Mesothelial cell of epicardium (in vitro differentiated cells): ENCODE measurements around the gene ELL3. TPM values are rescaled to one million over a fixed set of nuclear protein-coding genes. Genes with fewer than 3 reads are reported as not detected.

Experiments
- DNase-seq, 2 experiments: peaks; one replicate each; pipeline ENCODE4 v3.0.0; 2021; ENCODE audit warnings: low spot score in 2 of 2; ENCODE audit not compliant: unreplicated experiment in 2 of 2
- H3K27ac Mint-ChIP-seq: 2 replicates; pipeline ENCODE4 v1.8.0; 2021; ENCODE audit warnings: mixed read lengths
- H3K27me3 Mint-ChIP-seq: 2 replicates; pipeline ENCODE4 v1.8.0; 2021; ENCODE audit warnings: low read depth, mixed read lengths
- H3K36me3 Mint-ChIP-seq: 2 replicates; pipeline ENCODE4 v1.8.0; 2021; ENCODE audit warnings: mixed read lengths
- H3K4me1 Mint-ChIP-seq: 2 replicates; pipeline ENCODE4 v1.8.0; 2021; ENCODE audit warnings: mixed read lengths
- H3K4me3 Mint-ChIP-seq: 2 replicates; pipeline ENCODE4 v1.8.0; 2021; ENCODE audit warnings: mild to moderate bottlenecking, moderate library complexity, mixed read lengths
- H3K9me3 Mint-ChIP-seq: 2 replicates; pipeline ENCODE4 v1.8.0; 2021; ENCODE audit warnings: mixed read lengths
- CTCF ChIP-seq: fragments of 200-600 bp; sonication (generic); IDR thresholded peaks from one replicate; pipeline ENCODE4 v1.5.0; 2021; ENCODE audit warnings: antibody characterized with exemption; ENCODE audit not compliant: unreplicated experiment
- microRNA-seq: library from miRNA; unstranded; fragments of <30 nt; microRNA quantifications from one replicate; pipeline ENCODE4 v1.2.0, GENCODE V29; 2021; ENCODE audit warnings: inconsistent platforms, mixed read lengths
- total RNA-seq: library from RNA; stranded (reverse); gene quantifications from 3 replicates; pipeline ENCODE4 v1.2.1, GENCODE V29; 2021

Gene ELL3
- total RNA-seq, 1 donor from 2014 or later, result 0.69 TPM

DNA sequence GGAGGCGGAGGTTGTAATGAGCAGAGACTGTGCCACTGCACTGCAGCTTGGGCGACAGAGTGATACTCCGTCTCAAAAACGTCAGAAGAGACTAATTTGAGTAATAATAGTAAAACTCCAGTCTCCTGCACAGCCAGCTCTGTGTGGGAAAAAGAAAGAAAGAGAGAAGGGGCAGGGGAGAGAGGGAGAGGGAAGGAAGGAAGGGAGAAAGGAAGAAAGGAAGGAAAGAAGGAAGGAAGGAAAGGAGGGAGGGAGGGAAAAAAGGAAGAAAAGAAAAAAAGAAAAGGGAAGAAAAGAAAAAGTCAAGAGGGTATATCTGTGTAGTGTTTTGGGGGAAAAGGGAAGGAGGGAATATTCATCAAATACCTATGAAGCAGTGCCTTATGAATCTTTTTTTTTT is 53.6 kb downstream of the ELL3 start:
- TF ChIP-seq CTCF, result no peak
- H3K27me3 Mint-ChIP-seq, result peaks cover 9% of the 10 kb centered on the region
- H3K27ac Mint-ChIP-seq, result no peak overlapping the region
- H3K9me3 Mint-ChIP-seq, result no peaks in the 10 kb centered on the region
- DNase-seq, result no peak
- no peak overlapping the region for H3K4me3 Mint-ChIP-seq
- no peaks in the 10 kb centered on the region for H3K4me1 Mint-ChIP-seq
- no peaks in the 10 kb centered on the region for H3K36me3 Mint-ChIP-seq

Small RNA genes within 50 kb of the gene (microRNA-seq; reads per million reads assigned to microRNA genes)
- gene MIR1282, result 2.6 reads per million

Other genes with a start within 250 kb of the ELL3 start
- gene PPIP5K1, start 186.8 kb downstream of the ELL3 start, total RNA-seq, result 53.2 to 61.5 TPM (median 56.0 TPM) in 3 replicates
- gene CKMT1B, start 182.9 kb downstream of the ELL3 start, total RNA-seq, result 0.20 to 0.44 TPM in 2 of 3 replicates, not detected in the other
- gene STRC, start 158.2 kb downstream of the ELL3 start, total RNA-seq, result 2.1 to 2.9 TPM (median 2.7 TPM) in 3 replicates
- 6.6 to 11.2 TPM (median 7.8 TPM) in 3 replicates for gene CATSPER2, start 128.1 kb downstream of the ELL3 start, total RNA-seq
- 0.29 to 0.42 TPM in 2 of 3 replicates, not detected in the other for gene CKMT1A, start 83.1 kb downstream of the ELL3 start, total RNA-seq
- gene PDIA3, start 30.5 kb downstream of the ELL3 start, total RNA-seq, result 448 to 452 TPM (median 448 TPM) in 3 replicates
- 539 to 557 TPM (median 540 TPM) in 3 replicates for gene SERF2, start 15.4 kb upstream of the ELL3 start, total RNA-seq
- 0.09 to 0.20 TPM (median 0.18 TPM) in 3 replicates for gene SERINC4, start 23.3 kb upstream of the ELL3 start, total RNA-seq
- gene HYPK, start 23.6 kb upstream of the ELL3 start, total RNA-seq, result 15.6 to 21.3 TPM (median 18.6 TPM) in 3 replicates
- gene MFAP1, start 47.7 kb upstream of the ELL3 start, total RNA-seq, result 27.7 to 31.2 TPM (median 30.9 TPM) in 3 replicates
- gene WDR76, start 50.0 kb upstream of the ELL3 start, total RNA-seq, result 7.8 to 8.0 TPM (median 7.8 TPM) in 3 replicates